HG03045 (cell line): ENCODE measurements around the gene NSUN6.
"Not testable (repeated sequence)": the region's sequence is repeated elsewhere in the genome, so short reads cannot be mapped to it uniquely, and the experiment has no call there.

Source experiments
- ATAC-seq: cut with Tn5 transposase; IDR thresholded peaks from one replicate; pipeline ENCODE4 v1.9.1; 2021; ENCODE audit warnings: mild to moderate bottlenecking, moderate library complexity; ENCODE audit not compliant: unreplicated experiment

NSUN6 gene

GRCh38 chr10:18659819-18660535 lies 8.6 kb upstream of the NSUN6 start:
- ATAC-seq: peak; percentile 16

- peak; percentile 89 for ATAC-seq
Measured at GRCh38 chr10:18659125-18659818, 7.9 kb upstream of the NSUN6 start, which contains the start of gene ARL5B. Gene ARL5B, plus strand, starts transcription at chr10:18659431. Its CDS starts 207 bp downstream, at chr10:18659638.

DNA sequence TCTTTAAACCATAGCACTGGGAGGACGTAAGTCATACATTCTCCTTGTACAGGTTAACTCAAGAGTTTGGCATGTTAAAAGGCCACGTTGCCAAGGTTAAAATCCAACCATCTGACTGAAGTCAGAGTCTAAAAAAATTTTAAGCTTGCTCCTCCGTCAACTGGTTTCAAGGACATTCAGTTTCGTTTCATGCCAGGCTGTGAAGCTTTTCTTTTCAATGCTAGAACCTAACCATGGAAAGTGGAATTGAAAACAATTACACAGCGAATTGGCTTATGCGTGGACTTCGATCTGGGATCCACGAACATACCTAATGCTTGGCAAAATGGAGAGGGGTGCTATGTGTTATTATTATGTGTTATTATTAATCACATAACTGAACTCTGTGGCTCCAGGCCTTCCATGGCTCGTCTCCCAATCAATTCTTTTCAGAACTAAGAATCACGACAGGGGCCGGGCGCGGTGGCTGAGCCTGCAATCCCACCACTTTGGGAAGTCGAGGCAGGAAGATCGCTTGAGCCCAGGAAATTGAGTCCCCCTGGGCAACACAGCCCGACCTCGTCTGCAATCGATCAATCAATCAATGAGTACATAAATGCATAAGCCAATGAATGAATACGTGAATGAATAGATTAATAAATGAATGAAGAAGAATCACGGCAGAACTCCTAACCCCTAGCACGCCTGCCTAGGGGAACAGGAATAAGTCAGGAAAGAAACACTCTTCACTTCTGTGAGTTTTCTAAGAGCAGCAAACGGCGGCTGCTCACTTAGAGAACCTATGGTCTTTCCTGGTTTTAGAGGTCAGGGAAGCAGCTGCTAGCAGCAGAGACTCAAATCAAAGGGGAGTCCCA lies 7.1 kb upstream of the NSUN6 start:
- peak; percentile 0 for ATAC-seq

- no peak for ATAC-seq
Measured at GRCh38 chr10:18656724-18657123, 5.3 kb upstream of the NSUN6 start.

DNA sequence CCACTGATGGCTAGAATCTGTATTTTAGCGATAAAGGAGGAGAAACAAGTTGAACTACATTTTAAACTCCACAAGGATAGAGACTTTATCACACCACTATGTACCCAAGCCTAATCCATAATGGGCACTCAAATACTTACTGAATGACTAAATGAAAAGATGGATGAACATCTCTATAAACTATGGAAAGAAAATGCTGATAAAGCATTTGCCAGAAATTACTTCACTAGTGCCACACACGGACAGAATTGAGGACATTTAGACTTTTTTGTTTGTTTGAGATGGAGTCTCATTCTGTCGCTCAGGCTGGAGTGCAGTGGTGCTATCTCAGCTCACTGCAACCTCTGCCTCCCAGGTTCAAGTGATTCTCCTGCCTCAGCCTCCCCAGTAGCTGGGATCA lies 1.7 kb upstream of the NSUN6 start:
- ATAC-seq: no peak

DNA sequence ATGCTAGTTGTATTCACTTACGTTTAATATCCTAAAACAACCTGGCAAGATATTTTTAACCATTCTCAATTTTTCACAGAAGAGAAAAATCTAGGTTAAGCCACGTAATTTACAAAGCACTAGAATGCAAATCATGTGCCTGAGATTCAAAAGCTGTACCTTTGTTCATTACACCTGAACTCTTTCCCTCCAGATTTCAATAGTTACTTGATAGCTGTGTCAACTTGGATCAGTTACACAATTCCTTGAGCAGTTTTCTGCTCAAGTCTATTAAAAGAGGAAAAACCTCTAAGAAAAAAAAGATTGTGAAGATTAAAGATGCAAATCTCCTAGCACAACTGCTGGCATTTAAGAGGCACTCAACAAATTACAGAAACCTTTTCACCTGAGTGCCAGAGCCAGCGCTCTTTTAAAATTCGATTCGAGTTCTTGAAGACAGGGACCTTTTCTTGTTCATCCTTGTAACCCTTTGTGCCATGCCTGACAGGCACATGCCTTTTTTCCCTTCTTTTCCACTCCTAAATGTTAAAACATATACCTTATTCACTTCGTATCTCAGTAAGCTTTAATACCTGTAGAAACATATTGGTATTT lies 886 bp downstream of the NSUN6 start:
- ATAC-seq: no peak

DNA sequence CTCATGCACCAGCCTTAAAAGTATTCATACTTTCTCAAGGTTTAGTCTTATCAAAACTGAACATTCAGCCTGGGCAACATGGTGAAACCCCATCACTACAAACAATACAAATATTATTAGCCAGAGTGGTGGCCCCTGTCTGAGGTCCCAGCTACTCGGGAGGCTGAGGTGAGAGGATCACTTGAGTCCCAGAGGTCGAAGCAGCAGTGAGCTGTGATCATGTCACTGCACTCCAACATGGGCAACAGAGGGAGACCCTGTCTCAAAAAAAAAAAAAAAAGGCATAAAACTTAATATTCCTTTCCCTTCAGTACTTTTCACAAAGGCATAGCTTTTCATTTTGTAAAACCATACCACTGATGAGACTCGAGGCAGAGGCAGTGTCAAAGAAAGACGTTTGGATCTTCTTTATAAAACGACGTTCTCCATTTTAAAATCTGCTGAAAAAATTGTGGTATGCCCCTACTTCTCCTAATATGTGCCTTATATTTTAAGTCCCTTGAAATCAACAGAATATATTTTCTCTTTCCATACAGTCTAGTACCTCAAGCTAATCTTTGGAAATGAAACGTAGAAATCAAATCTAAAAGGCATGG lies 1.9 kb downstream of the NSUN6 start:
- no peak for ATAC-seq

- no peak for ATAC-seq
Measured at GRCh38 chr10:18647945-18648344, 3.4 kb downstream of the NSUN6 start.

GRCh38 chr10:18647151-18647550 lies 4.2 kb downstream of the NSUN6 start:
- ATAC-seq: no peak

DNA sequence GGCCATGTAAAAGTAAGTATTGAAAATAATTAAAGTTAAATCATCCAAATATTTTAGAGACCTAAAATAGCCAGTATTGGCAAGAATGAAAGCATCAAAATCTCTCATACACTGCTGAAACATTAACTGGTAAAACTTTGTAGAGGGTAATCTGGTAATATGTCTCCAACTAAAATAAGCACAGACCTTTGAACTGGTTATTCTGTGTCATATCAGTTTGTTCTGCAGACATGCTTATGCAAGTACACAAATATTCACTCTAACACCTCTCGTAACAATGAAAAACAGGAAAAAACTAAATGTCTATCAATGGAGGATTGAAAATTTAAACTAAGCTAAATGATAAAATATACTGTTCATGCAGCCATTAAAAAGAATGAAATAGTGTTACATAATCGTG lies 11.7 kb downstream of the NSUN6 start:
- not testable (repeated sequence) for ATAC-seq

DNA sequence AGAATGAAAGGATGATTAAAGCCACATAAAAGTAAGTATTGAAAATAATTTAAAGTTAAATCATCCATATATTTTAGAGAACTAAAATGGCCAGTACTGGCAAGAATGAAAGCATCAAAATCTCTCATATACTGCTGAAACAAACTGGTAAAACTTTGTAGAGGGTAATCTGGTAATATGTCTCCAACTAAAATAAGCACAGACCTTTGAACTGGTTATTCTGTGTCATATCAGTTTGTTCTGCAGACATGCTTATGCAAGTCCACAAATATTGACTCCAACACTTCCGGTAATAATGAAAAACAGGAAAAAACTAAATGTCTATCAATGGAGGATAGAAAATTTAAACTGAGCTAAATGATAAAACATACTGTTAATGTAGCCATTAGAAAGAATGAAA lies 14.0 kb downstream of the NSUN6 start:
- ATAC-seq: not testable (repeated sequence)

DNA sequence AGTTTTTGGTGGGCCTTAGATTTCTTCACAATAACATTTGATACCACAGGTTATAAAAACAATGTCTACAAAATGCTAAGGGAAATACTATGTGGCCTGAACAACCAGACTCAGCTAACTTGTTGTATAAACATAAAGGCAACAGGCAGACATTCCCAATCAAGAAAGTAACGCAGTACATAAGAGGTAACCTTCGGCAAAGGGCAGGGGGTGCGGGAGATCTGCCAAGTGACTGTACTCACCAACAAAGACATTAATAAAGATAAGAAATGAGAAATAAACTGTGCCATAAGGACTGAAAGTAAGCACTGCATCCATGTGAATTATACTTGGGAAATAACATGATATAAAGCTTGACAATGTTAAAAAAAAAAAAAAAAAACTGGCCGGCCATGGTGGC lies 15.4 kb downstream of the NSUN6 start:
- no peak for ATAC-seq

- not testable (repeated sequence) for ATAC-seq
Measured at GRCh38 chr10:18632500-18632899, 18.9 kb downstream of the NSUN6 start.

DNA sequence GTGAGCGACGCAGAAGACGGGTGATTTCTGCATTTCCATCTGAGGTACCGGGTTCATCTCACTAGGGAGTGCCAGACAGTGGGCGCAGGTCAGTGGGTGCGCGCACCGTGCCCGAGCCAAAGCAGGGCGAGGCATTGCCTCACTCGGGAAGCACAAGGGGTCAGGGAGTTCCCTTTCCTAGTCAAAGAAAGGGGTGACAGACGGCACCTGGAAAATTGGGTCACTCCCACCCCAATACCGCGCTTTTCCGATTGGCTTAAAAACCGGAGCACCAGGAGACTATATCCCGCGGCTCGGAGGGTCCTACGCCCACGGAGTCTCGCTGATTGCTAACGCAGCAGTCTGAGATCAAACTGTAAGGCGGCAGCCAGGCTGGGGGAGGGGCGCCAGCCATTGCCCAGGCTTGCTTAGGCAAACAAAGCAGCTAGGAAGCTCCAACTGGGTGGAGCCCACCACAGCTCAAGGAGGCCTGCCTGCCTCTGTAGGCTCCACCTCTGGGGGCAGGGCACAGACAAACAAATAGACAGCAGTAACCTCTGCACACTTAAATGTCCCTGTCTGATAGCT lies 23.9 kb downstream of the NSUN6 start:
- ATAC-seq: not testable (repeated sequence)

DNA sequence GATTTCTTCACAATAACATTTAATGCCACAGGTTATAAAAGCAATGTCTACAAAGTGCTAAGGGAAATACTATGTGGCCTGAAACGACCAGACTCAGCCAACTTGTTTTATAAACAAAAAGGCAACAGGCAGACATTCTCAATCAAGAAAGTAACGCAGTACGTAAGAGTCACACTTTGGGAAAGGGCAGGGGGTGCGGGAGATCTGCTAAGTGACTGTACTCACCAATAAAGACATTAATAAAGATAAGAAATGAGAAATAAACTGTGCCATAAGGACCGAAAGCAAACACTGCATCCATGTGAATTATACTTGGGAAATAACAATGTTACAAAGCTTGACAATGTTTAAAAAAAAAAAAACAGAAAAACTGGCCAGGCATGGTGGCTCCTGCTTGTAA lies 25.5 kb downstream of the NSUN6 start:
- no peak for ATAC-seq

DNA sequence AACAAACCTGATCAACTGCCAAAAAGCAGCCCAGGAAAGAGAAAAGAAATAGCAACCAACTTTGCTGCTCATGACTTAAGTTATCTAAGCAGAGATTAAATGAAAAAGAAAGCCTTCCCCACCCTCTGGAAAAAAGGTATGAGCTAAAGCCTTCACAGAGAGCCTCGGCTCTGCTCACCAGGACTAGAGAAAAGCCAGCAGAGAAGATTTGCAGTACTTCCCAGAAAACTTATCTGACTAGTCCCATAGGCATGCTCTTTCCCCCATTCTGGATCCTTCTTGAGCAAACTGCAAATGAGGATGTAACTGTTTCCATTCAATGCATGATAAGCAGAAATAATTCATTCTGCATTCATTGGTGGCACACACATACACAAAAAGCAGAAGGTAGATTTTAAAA lies 27.7 kb downstream of the NSUN6 start:
- not testable (repeated sequence) for ATAC-seq

DNA sequence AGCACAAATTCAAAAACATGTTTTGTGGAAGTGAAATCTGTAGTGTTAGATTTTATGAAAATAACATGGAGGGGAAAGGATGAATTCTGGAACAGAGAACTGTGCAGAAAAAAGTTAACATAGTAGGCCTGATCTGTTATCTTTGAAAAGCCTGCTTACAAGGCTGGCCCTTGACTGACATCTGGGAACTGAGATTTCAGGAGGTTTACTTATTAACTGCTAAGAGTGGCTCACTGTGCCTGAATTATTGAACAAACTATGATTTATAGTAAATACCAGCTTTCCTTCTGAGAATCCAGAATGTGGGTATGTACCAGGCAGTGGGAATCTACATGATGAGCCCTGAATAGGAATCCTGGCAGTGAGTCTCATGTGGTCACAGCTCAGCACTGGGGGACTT lies 30.5 kb downstream of the NSUN6 start:
- ATAC-seq: no peak

DNA sequence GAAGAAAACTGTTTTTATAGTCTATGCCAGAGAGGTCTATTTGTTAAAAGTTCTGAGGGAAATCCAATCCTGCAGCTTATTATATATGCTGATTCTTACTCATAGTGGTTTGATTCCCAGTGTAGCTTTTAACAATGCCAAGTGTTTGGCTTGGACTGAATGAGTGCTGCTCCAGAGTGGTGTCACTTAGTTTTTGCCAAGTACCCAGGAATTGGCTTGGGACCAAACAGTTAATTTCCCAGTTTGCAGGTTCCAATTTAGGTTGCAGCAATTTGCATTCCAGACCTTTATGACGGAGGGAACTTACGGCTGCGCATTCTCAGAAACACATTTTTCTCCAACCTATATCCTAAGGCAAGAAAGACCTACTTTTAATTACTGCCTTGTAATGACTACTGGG lies 32.4 kb downstream of the NSUN6 start:
- ATAC-seq: no peak

GRCh38 chr10:18616337-18616736 lies 35.0 kb downstream of the NSUN6 start:
- no peak for ATAC-seq

- no peak for ATAC-seq
Measured at GRCh38 chr10:18615618-18616017, 35.8 kb downstream of the NSUN6 start.
